ENCODE results near the gene RASGRF2. TPM values are rescaled to one million over a fixed set of nuclear protein-coding genes. Genes with fewer than 3 reads are reported as not detected.

RASGRF2 gene
- total RNA-seq, 2 experiments from 2014 or later, result 7.5 to 7.8 TPM

- CTCF ChIA-PET, result interaction anchor here (0.7 to 1.4 kb wide), 3 partner anchors 11 to 705 kb away, joined by 3 to 4 read pairs (median 3); no protein-coding TSS in a partner anchor
- peak overlapping the region; percentile 77 for H3K27ac Mint-ChIP-seq
- no peak for DNase-seq
- H3K9me3 Mint-ChIP-seq, result peaks cover 2% of the 10 kb centered on the region
- POLR2A ChIA-PET, result no interaction called here
- H3K27me3 Mint-ChIP-seq, result peaks cover 10% of the 10 kb centered on the region
- no peak overlapping the region for H3K4me3 Mint-ChIP-seq
- H3K36me3 Mint-ChIP-seq (ENCODE audit: low read depth), result peaks cover 4% of the 10 kb centered on the region
- peaks cover 52% of the 10 kb centered on the region for H3K4me1 Mint-ChIP-seq
Measured at GRCh38 chr5:80957031-80957761, 3.0 kb upstream of the RASGRF2 start.

GRCh38 chr5:80958616-80959015 lies 1.5 kb upstream of the RASGRF2 start:
- ChIA-PET POLR2A (no interaction called here), CTCF (no interaction called here)
- Mint-ChIP-seq H3K36me3 (ENCODE audit: low read depth) (peaks cover 4% of the 10 kb centered on the region), H3K4me1 (peaks cover 63% of the 10 kb centered on the region), H3K27me3 (peaks cover 10% of the 10 kb centered on the region), H3K27ac (peak overlapping the region; percentile 77), H3K4me3 (no peak overlapping the region), H3K9me3 (peaks cover 2% of the 10 kb centered on the region)
- no peak for DNase-seq

- H3K9me3 Mint-ChIP-seq, result peaks cover 2% of the 10 kb centered on the region
- no peak for DNase-seq
- H3K4me1 Mint-ChIP-seq, result peaks cover 66% of the 10 kb centered on the region
- H3K36me3 Mint-ChIP-seq (ENCODE audit: low read depth), result peaks cover 4% of the 10 kb centered on the region
- H3K4me3 Mint-ChIP-seq, result peak overlapping the region; percentile 76
- ChIA-PET CTCF (interaction anchor here (1.5 kb wide), 1 partner anchor 32 kb away, joined by 3 read pairs; no protein-coding TSS in a partner anchor), POLR2A (no interaction called here)
- peaks cover 10% of the 10 kb centered on the region for H3K27me3 Mint-ChIP-seq
- H3K27ac Mint-ChIP-seq, result peak overlapping the region; percentile 81
Measured at GRCh38 chr5:80959138-80959537, 1.0 kb upstream of the RASGRF2 start.

GRCh38 chr5:80960531-80961375 lies 590 bp downstream of the RASGRF2 start:
- POLR2A ChIA-PET, result no interaction called here
- Mint-ChIP-seq H3K9me3 (peaks cover 2% of the 10 kb centered on the region), H3K36me3 (ENCODE audit: low read depth) (peaks cover 4% of the 10 kb centered on the region), H3K4me3 (peak overlapping the region; percentile 81), H3K27ac (peak overlapping the region; percentile 69), H3K27me3 (peaks cover 10% of the 10 kb centered on the region), H3K4me1 (peaks cover 74% of the 10 kb centered on the region)
- CTCF ChIA-PET, result interaction anchor here (1.4 to 1.5 kb wide), 2 partner anchors 33 to 148 kb away, joined by 3 to 5 read pairs; no protein-coding TSS in a partner anchor
- DNase-seq, result peak; percentile 42

GRCh38 chr5:80961376-80962281 lies 1.5 kb downstream of the RASGRF2 start:
- peak; percentile 51 for DNase-seq

GRCh38 chr5:80962630-80963520 lies 2.7 kb downstream of the RASGRF2 start:
- ChIA-PET CTCF (interaction anchor here (0.7 to 1.4 kb wide), 3 partner anchors 32 to 198 kb away, joined by 3 to 4 read pairs (median 3); no protein-coding TSS in a partner anchor), POLR2A (no interaction called here)
- DNase-seq, result no peak
- peaks cover 10% of the 10 kb centered on the region for H3K27me3 Mint-ChIP-seq
- H3K9me3 Mint-ChIP-seq, result no peaks in the 10 kb centered on the region
- H3K27ac Mint-ChIP-seq, result no peak overlapping the region
- H3K4me3 Mint-ChIP-seq, result no peak overlapping the region
- peaks cover 60% of the 10 kb centered on the region for H3K4me1 Mint-ChIP-seq
- H3K36me3 Mint-ChIP-seq (ENCODE audit: low read depth), result peaks cover 4% of the 10 kb centered on the region

More at GRCh38 chr5:80961376-80962281, 1.5 kb downstream of the RASGRF2 start:
- Mint-ChIP-seq H3K9me3 (no peaks in the 10 kb centered on the region), H3K4me1 (peaks cover 67% of the 10 kb centered on the region), H3K27ac (peak overlapping the region; percentile 69), H3K27me3 (peaks cover 10% of the 10 kb centered on the region), H3K36me3 (ENCODE audit: low read depth) (peaks cover 4% of the 10 kb centered on the region), H3K4me3 (peak overlapping the region; percentile 81)
- POLR2A ChIA-PET, result no interaction called here
- CTCF ChIA-PET, result no interaction called here

- POLR2A ChIA-PET, result interaction anchor here (0.7 kb wide), 1 partner anchor 142 kb away, joined by 3 read pairs; no protein-coding TSS in a partner anchor
- Mint-ChIP-seq H3K4me1 (peaks cover 55% of the 10 kb centered on the region), H3K27ac (no peak overlapping the region), H3K9me3 (no peaks in the 10 kb centered on the region), H3K4me3 (no peak overlapping the region), H3K36me3 (ENCODE audit: low read depth) (peaks cover 4% of the 10 kb centered on the region), H3K27me3 (peaks cover 10% of the 10 kb centered on the region)
- CTCF ChIA-PET, result interaction anchor here (0.7 to 1.4 kb wide), 3 partner anchors 31 to 197 kb away, joined by 3 to 4 read pairs (median 3); no protein-coding TSS in a partner anchor
- no peak for DNase-seq
Measured at GRCh38 chr5:80963521-80963895, 3.3 kb downstream of the RASGRF2 start.

GRCh38 chr5:80963966-80964481 lies 3.9 kb downstream of the RASGRF2 start:
- Mint-ChIP-seq H3K9me3 (no peaks in the 10 kb centered on the region), H3K4me1 (peaks cover 50% of the 10 kb centered on the region), H3K27me3 (peaks cover 10% of the 10 kb centered on the region), H3K4me3 (no peak overlapping the region), H3K36me3 (ENCODE audit: low read depth) (peaks cover 4% of the 10 kb centered on the region), H3K27ac (no peak overlapping the region)
- ChIA-PET POLR2A (interaction anchor here (0.7 kb wide), 1 partner anchor 141 kb away, joined by 3 read pairs; no protein-coding TSS in a partner anchor), CTCF (interaction anchor here (0.7 to 1.4 kb wide), 3 partner anchors 31 to 196 kb away, joined by 3 to 4 read pairs (median 3); no protein-coding TSS in a partner anchor)
- DNase-seq, result no peak

GRCh38 chr5:80964491-80964890 lies 4.3 kb downstream of the RASGRF2 start:
- no peak overlapping the region for H3K27ac Mint-ChIP-seq
- peaks cover 3% of the 10 kb centered on the region for H3K36me3 Mint-ChIP-seq (ENCODE audit: low read depth)
- DNase-seq, result no peak
- no peaks in the 10 kb centered on the region for H3K9me3 Mint-ChIP-seq
- peaks cover 7% of the 10 kb centered on the region for H3K27me3 Mint-ChIP-seq
- ChIA-PET CTCF (no interaction called here), POLR2A (no interaction called here)
- peaks cover 45% of the 10 kb centered on the region for H3K4me1 Mint-ChIP-seq
- no peak overlapping the region for H3K4me3 Mint-ChIP-seq

- CTCF ChIA-PET, result no interaction called here
- H3K4me3 Mint-ChIP-seq, result no peak overlapping the region
- peaks cover 3% of the 10 kb centered on the region for H3K27me3 Mint-ChIP-seq
- peaks cover 41% of the 10 kb centered on the region for H3K4me1 Mint-ChIP-seq
- POLR2A ChIA-PET, result no interaction called here
- no peak for DNase-seq
- H3K27ac Mint-ChIP-seq, result peak overlapping the region; percentile 1
- no peaks in the 10 kb centered on the region for H3K9me3 Mint-ChIP-seq
- no peaks in the 10 kb centered on the region for H3K36me3 Mint-ChIP-seq (ENCODE audit: low read depth)
Measured at GRCh38 chr5:80964919-80965318, 4.8 kb downstream of the RASGRF2 start.

- Mint-ChIP-seq H3K27ac (no peak overlapping the region), H3K4me3 (no peak overlapping the region), H3K36me3 (ENCODE audit: low read depth) (peaks cover 9% of the 10 kb centered on the region), H3K9me3 (no peaks in the 10 kb centered on the region), H3K27me3 (no peaks in the 10 kb centered on the region), H3K4me1 (peaks cover 37% of the 10 kb centered on the region)
- no peak for DNase-seq
- ChIA-PET POLR2A (interaction anchor here (0.6 to 0.7 kb wide), 2 partner anchors 14 to 317 kb away, joined by 4 read pairs; no protein-coding TSS in a partner anchor), CTCF (interaction anchor here (0.5 to 0.6 kb wide), 3 partner anchors 10 to 906 kb away, joined by 3 to 4 read pairs (median 3); no protein-coding TSS in a partner anchor)
Measured at GRCh38 chr5:80967500-80968181, 7.5 kb downstream of the RASGRF2 start.

Measured in activated CD4-positive, alpha-beta T cell treated with anti-CD3 and anti-CD28 coated beads, Interleukin-2, amount 10 ng/mL, durations not matched to agents 7 days and 5 days (primary cell).